ENCODE measurements around the gene APOO. TPM values are rescaled to one million over a fixed set of nuclear protein-coding genes. Genes with fewer than 3 reads are reported as not detected.

APOO gene
- total RNA-seq, 1 experiment from 2014 or later: 34.5 TPM

- H3K79me2 ChIP-seq (ENCODE audit: insufficient read depth, low read length): no peaks in the 10 kb centered on the region
- TSS peak; percentile 46 for BruUV-seq (replicated peaks)
- H3K4me2 ChIP-seq (ENCODE audit: low read length): peak overlapping the region; percentile 62
- no peaks in the 10 kb centered on the region for H3K27me3 ChIP-seq (ENCODE audit: insufficient read depth, low read length)
- H3K4me1 ChIP-seq (ENCODE audit: control insufficient read depth in 1 of 2, insufficient read depth in 2 of 2, low read length in 2 of 2): peaks cover 40 to 52% of the 10 kb centered on the region in 2 experiments
- H3K9me3 ChIP-seq (ENCODE audit: control insufficient read depth in 1 of 2, insufficient read depth in 1 of 2, low read depth in 1 of 2, low read length in 2 of 2): no peaks in the 10 kb centered on the region
- ChIA-PET RAD21 (ENCODE audit: low non-redundant PET in 1 of 2, low total read pairs in 2 of 2, uncharacterized antibody in 2 of 2, unreplicated experiment in 2 of 2) (no interaction called here), POLR2A (interaction anchor here (0.7 to 2.9 kb wide), 6 partner anchors 10 to 104 kb away, joined by 3 to 16 read pairs (median 4); partner anchors contain the start of gene SAT1), CTCF (no interaction called here)
- peak overlapping the region; percentile 34 for H3K9ac ChIP-seq (ENCODE audit: low read length)
- H3K36me3 ChIP-seq (ENCODE audit: control insufficient read depth in 1 of 2, insufficient read depth in 2 of 2, low read length in 2 of 2): no peaks in the 10 kb centered on the region
- ATAC-seq: peak; percentile 73
- no peaks in the 10 kb centered on the region for H3K9me2 ChIP-seq (ENCODE audit: insufficient read depth)
- intact Hi-C loops (cut with micrococcal nuclease): no loop called here
- peak overlapping the region; percentile 45 for H2AFZ ChIP-seq (ENCODE audit: low read depth, low read length, poor library complexity, severe bottlenecking)
- H3K4me3 ChIP-seq (replicated peaks in 1 of 2; ENCODE audit: low read depth in 1 of 2, low read length in 2 of 2): no peak overlapping the region; a peak in 1 of 4 replicates
- no peak for DNase-seq (ENCODE audit: low read depth, low spot score)
- no peak for TF ChIP-seq POLR2A (IDR thresholded peaks at IDR 0.05; ENCODE audit: borderline replicate concordance, extremely low read depth, insufficient read depth, insufficient read length)
- TF ChIP-seq, protein P1, sequence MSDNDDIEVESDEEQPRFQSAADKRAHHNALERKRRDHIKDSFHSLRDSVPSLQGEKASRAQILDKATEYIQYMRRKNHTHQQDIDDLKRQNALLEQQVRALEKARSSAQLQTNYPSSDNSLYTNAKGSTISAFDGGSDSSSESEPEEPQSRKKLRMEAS (IDR thresholded peaks at IDR 0.05): no peak; the same call in 1 of the 2 replicates
- peak; percentile 49 for TF ChIP-seq JUND (IDR thresholded peaks at IDR 0.05)
- TF ChIP-seq SIN3A (IDR thresholded peaks at IDR 0.05; ENCODE audit: low read depth): no peak
- TF ChIP-seq RAD21 (IDR thresholded peaks at IDR 0.05; ENCODE audit: low read depth): peak; percentile 14; the same call in 1 of the 2 replicates
- TF ChIP-seq CBX3 (IDR thresholded peaks at IDR 0.05; ENCODE audit: low read depth): 0 out of 2 replicates have a peak, but pooled peaks have one; percentile 18
- no peak for TF ChIP-seq FOSL1 (IDR thresholded peaks at IDR 0.05; ENCODE audit: low read depth)
- no peak for TF ChIP-seq EGR1 (IDR thresholded peaks at IDR 0.05; ENCODE audit: low read depth)
- TF ChIP-seq YY1 (IDR thresholded peaks at IDR 0.05; ENCODE audit: extremely low read depth, insufficient replicate concordance, low read depth, low read length): no peak
- TF ChIP-seq POLR2AphosphoS5 (IDR thresholded peaks at IDR 0.05; ENCODE audit: low read depth, low read length): peak; percentile 49; the same call in 1 of the 2 replicates
- TF ChIP-seq ZNF274 (IDR thresholded peaks at IDR 0.05; ENCODE audit: low read depth, low read length): no peak
- TF ChIP-seq, protein P2, sequence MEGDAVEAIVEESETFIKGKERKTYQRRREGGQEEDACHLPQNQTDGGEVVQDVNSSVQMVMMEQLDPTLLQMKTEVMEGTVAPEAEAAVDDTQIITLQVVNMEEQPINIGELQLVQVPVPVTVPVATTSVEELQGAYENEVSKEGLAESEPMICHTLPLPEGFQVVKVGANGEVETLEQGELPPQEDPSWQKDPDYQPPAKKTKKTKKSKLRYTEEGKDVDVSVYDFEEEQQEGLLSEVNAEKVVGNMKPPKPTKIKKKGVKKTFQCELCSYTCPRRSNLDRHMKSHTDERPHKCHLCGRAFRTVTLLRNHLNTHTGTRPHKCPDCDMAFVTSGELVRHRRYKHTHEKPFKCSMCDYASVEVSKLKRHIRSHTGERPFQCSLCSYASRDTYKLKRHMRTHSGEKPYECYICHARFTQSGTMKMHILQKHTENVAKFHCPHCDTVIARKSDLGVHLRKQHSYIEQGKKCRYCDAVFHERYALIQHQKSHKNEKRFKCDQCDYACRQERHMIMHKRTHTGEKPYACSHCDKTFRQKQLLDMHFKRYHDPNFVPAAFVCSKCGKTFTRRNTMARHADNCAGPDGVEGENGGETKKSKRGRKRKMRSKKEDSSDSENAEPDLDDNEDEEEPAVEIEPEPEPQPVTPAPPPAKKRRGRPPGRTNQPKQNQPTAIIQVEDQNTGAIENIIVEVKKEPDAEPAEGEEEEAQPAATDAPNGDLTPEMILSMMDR (IDR thresholded peaks at IDR 0.05 in 2 of 3, conservative IDR thresholded peaks at IDR 0.05 in 1 of 3; ENCODE audit: borderline replicate concordance in 1 of 3, insufficient read depth in 1 of 3, low read depth in 2 of 3, low read length in 2 of 3): peak in 2 of 3 experiments; percentile 6 to 11; a peak in 1 of 6 replicates
- TF ChIP-seq SP1 (IDR thresholded peaks at IDR 0.05; ENCODE audit: low read depth): peak; percentile 73
- peak overlapping the region; percentile 78 for H3K27ac ChIP-seq (ENCODE audit: low read depth, low read length)
- H4K20me1 ChIP-seq (ENCODE audit: insufficient read depth): no peaks in the 10 kb centered on the region
These were observed 110.2 kb downstream of the APOO start for GRCh38 chrX:23797371-23798128.

All from HCT116 (cell line).